C4-2B (cell line): ENCODE results near the gene PTPRD.

Experiments used
- CTCF ChIP-seq: fragments of 450-650 bp; conservative IDR thresholded peaks from 2 replicates; pipeline ENCODE4 v1.5.1; 2017; ENCODE audit warnings: mild to moderate bottlenecking
- ZFX ChIP-seq: fragments of 450-650 bp; IDR thresholded peaks from 2 replicates; pipeline ENCODE4 v1.6.1; 2017

GRCh38 chr9:9041756-9042155, 1571.0 kb downstream of the PTPRD start:
- no peak for TF ChIP-seq CTCF
- no peak for TF ChIP-seq ZFX
